Eye (tissue), 1 donor: Measurements from ENCODE around the gene CILP.
"Not testable (repeated sequence)": the region's sequence is repeated elsewhere in the genome, so short reads cannot be mapped to it uniquely, and the experiment has no call there.

Experiments used
- DNase-seq: peaks from one replicate; pipeline ENCODE4 v3.0.0-alpha.2; 2015

The CILP gene, protein sequence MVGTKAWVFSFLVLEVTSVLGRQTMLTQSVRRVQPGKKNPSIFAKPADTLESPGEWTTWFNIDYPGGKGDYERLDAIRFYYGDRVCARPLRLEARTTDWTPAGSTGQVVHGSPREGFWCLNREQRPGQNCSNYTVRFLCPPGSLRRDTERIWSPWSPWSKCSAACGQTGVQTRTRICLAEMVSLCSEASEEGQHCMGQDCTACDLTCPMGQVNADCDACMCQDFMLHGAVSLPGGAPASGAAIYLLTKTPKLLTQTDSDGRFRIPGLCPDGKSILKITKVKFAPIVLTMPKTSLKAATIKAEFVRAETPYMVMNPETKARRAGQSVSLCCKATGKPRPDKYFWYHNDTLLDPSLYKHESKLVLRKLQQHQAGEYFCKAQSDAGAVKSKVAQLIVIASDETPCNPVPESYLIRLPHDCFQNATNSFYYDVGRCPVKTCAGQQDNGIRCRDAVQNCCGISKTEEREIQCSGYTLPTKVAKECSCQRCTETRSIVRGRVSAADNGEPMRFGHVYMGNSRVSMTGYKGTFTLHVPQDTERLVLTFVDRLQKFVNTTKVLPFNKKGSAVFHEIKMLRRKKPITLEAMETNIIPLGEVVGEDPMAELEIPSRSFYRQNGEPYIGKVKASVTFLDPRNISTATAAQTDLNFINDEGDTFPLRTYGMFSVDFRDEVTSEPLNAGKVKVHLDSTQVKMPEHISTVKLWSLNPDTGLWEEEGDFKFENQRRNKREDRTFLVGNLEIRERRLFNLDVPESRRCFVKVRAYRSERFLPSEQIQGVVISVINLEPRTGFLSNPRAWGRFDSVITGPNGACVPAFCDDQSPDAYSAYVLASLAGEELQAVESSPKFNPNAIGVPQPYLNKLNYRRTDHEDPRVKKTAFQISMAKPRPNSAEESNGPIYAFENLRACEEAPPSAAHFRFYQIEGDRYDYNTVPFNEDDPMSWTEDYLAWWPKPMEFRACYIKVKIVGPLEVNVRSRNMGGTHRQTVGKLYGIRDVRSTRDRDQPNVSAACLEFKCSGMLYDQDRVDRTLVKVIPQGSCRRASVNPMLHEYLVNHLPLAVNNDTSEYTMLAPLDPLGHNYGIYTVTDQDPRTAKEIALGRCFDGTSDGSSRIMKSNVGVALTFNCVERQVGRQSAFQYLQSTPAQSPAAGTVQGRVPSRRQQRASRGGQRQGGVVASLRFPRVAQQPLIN

DNA sequence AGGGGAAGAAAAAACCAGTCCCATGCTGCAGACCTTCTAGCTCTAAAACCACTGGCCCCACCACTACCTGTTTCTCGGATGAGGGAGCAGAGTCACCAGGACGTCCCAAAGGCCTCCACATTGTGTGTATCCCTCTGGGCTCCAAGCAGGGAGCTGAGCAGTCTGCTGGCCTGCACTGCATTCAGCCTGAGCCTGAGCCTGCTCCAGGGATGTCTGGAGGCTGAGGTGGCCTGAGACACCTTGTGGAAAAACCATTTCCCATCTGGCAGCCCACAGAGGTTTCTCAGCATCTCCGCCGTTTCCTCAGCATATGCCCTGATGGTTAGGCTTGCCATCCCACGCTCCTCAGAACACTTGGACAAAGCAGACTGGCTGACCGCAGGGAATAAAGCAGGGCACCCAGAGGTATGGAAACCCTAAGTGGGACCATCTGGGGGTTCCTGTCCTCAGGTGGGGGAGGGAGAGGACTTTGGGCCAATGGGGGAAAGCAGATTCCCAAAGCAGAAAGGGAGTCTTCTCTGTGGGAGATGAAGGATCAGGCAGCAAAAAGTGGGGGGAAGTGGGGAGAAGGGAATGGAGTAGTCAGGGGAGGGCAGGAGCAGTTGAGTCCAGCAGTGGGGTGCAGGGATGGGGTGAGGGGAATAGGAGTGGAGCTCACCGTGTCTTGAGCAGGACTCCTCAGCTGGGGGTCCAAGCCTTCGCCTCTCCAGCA is at the start of gene CILP:
Gene CILP, minus strand, starts transcription at position 704 of the 712 bp plus-strand sequence. CDS start 1,718 bp downstream, outside the sequence.
- peak; percentile 8 for DNase-seq

DNA sequence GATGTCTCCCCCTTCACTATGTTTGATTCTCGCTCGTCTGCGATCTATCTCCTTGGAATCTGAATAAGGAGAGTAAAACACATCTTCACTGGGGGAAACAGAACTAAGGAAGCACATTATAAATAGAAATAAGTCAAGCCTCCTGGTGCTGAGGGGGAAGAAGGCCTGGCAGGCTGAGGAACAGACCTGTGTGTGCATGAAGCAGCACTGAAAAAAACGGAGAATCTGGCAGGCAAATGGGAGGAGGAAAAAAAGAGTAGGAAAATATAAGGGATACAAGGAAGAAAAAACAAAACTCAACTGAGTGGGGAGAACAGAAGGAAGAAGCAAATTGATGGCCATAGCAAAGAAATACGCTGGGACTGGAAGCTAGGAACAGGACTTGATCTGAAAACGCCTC is 49.7 kb upstream of the CILP start:
- no peak for DNase-seq

DNA sequence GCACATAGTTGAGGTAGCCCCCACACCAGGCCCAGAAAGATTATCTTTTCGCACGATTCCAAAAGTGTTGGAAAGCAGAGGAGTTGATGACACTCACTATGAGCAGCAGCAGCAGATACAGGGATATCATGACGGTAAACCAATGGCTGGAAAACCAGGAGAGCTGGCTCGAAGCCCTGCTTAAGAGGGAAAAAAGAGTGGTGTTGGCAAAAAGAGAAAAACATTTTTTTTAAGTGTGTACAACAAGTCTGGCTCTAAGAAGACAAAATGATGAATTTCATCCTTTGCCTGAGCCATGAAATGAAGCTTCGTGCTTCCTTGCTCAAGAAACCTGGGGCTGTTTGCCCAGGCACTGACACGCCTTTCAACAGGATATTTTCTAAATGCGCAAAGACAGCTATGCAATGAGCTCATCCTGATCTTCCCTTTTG is 48.1 kb upstream of the CILP start:
- no peak for DNase-seq

DNA sequence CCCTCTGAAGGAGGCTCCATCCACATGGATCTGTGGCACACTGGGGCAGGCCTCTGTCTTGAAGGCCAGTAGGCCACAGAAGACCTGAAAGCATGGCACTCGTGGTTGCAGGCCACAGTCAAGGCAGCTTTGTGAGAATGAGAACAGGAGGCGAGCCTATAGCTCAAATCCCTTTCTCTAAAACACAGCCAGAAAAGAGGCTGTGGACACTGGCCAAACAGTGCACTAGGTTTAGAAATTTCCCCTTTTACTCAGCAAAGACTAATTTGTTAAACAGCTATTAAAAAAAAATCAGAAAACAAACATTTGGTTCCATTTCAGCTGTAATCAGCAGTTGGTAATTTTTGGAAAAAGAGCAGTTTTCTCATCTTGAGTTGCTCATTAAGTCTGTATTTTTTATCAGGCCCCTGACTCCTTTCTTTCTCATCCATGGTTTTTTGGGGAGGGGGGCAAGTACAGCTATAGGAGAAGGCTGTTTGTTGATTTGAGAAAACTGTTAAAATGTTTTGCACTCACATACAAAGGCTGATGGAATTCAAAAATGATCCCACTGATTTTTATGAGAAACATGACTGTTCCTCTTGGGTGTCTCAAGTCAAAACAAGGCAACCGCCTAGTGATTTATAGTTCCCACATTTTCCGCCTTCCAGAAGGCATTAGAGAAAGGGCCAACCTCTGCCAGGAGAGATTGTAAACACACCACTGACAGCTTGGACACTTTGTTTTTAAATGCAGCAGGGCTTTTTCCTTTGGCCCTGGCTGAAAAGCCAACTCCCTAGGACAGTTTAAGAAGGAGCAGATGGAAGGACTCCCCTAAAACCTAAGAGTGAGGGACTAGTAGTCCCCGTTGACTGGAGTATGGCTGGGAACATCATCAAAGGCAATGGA is 47.3 kb upstream of the CILP start:
- DNase-seq: no peak

DNA sequence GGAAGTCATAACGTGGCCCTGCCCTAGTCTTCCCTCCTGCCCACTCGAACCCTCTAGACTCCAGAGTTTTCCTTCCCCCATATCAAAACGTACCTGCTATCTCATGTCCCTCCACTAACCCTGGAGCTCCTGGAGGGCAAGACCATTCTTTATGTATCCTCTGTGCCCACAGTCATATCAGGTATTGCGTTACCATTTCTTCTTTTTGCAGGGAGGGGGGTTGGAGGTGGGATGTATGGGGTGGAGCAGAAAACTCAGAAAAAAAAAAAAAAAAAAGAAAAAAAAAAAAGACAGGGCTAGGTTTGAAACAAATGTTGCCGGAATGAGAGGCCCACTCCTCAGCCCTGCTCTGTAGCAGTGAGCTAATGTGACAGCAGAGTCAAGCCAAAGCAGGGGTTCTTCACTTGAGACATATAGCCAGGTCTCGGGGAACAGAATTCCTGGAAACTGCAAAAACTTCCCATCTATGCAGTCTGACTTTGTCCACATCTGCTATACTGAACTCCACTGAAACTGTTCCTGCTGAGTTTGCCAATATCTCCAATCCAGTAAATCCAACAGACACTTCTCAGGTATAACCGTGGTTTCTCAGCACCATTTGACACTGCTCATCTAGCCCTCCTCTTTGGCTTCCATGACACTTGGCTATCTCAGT is 44.3 kb upstream of the CILP start:
- no peak for DNase-seq

DNA sequence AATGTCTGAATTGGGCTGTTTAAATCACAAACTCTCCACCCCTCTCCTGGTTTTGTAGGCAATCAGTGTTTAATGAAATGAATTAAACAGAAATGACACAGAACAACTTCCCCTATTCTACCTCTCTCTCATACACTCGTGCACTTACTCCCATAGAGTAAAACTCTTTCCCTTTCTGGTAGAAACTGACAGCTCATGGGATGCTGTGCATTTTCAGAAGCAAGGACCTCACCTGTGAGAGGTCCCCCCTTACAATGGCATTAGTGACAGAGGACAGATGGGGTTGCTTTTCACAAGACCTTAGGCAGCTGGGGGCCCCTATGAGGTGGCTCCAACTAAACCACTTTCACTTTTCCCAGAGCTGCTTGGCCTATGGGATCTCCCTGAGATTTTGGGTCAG is 43.5 kb upstream of the CILP start:
- DNase-seq: no peak

DNA sequence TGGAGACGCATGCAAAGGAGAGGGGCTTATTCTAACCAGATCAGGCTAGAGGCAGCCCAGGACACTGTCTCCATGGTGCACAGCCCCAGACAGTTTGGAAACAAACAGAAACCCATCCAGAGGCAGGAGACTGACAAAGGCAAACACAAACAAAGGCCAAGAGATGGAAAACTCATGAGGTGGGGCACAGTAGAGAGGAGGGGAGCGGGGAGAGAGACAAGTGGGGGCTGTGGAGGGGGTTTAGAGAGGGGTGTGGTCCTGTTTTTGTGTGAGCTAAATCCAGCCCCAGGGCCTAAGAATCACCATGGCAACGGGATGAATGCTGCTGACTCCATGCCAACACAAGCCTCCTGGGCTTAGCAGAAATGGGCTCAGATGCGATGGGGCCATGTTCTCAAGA is 43.1 kb upstream of the CILP start:
- peak; percentile 60 for DNase-seq

DNA sequence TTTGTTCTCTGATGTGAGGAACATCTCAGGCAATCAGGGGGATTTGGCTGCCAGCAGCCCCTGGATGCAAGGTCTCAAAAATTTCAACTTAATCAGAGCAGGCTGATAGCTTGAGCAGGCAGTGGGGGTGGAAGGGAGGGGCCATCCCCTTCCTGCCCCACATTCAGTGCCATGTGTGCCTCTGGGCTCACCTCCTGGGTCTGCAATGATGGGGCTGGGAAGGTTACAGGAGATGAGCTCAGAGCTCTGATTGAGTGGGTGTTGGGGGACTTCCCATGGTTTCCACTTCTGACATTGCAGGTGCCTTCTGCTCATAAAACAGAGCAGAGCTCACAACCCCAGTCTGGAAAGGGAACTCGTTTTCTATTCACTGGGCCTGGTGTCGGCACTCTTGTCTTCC is 38.4 kb upstream of the CILP start:
- DNase-seq: no peak

DNA sequence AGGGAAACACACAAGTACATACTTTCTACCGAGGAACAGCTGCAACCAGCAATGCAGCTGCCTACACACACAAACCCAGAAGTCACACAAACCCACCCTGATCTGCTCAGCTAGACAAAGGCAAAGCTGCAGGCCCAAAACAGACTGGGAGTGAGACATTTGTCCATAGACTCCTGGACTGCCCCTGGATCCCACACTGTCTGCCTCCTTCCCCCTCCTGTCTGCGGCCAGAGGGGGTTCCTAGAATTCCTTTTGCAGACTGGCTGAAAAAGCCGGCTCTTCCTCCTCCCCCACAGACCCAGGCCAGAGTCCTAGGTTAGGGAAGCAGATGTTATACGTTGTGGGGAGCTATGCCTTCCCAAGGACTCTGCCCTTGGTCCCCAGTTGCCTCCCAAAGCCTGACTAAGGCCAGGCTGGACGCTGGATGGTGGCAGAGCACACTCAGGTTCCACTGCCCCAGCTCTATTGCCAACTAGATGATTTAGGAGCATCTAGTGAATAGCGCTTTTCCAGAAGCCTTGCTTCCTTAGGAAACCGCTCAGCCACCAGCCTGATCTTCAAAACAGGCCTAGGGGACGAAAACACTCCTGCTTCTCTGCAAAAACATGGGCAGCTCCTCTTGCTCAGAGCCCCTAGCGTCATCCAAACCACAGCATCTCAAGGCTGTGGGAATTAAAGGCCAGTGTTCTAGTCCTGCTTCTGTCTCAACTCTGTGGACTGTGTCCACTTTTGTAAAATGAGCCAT is 37.4 kb upstream of the CILP start:
- DNase-seq: no peak

DNA sequence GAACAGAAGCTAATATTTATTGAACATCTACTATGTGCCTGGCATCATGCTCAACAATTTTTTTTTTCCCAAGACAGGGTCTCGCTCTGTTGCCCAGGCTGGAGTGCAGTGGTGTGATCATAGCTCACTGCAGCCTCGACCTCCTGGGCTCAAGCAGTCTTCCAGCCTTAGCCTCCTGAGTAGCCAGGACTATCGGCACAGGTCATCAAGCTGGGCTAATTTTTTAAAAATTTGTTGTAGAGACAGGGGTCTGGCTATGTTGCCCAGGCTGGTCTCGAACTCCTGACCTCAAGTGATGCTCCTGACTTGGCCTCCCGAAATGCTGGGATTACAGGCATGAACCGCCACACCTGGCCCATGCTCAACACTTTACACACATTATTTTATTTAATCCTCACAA is 35.7 kb upstream of the CILP start:
- DNase-seq: no peak

DNA sequence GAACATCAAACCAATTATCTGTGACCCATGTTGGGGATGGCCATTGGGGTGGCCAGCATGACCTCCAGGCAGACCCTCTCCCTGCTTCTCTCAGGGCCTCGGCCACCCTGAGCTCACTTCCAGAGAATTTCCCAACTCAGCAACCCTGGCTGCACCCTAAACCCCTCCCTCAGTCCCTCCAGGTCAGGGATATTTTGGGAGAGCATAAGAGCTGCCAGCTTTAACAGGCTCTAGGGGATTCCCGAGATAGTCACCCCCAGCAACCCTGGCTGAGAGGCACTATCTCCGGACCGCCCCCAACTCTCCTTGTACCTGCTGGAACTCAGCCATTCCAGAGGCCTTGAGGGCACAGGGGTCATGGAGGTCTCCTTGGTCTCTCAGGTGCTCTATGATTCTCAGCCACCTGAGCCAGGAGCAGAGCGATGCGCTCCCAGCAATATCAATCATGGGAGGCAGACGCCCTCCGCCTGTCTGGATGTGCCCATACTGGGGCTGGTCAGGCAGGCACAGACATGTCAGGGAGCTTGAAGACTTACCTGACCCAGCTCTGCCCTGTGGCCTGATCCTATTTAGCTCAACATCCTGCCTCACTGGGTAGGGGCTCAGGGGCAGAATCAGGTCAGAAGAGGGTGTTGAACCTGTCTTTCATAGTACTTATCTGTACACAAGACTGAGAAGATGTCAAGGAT is 34.9 kb upstream of the CILP start:
- no peak for DNase-seq

DNA sequence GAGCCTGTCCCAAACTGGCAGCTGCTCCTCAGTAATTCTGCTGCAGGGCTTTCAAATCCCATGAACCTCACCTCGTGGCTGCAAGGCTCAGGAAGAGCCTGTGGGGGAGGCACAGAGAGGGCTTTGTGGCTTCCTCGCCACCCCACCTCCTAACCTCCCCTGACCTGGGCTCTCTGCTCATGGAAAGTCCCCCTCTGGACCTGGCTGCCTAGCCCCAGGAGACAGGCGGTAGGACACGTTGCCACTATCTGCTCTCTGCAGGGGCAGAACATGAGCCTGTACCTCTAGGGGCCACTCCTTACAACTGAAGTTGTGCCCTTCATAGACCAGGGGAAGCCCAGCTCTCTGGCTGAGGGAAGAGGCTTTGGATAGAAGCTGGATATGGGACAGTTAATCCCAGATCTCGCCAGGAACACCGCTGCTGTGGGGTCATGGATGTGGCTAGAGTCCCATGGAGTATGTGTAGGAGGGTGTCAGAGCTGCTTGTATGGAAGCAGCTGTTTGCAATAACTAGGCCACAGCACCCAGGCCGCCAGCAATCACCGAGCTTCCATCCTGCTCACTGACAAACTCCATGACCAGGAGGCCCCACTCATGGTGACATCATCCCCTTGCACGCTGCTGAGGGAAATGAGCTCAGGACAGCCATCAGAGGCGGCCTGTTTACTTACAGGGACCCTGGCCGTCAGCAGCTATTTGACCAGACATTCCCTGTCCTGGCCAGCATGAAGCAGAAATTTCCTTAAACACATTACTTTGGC is 34.0 kb upstream of the CILP start:
- no peak for DNase-seq

DNA sequence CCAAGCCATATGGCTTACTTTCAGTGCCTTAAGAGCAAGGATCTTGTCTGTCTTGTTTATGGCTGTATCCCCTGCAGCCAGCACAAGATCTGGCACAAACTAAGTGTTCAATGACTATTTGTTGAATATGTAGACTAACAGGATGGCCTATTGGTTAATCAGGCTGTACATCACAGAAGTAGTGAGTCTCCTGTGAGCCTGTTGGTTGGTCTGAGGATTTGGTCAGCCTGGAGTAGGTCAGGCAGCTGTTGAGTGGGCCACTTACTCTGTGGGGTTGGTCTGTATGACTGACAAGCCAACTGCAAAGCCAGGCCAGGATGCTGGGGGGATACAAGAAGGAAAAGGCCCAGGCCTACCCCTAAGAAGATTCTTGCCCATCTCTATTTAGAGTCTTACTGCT is 33.4 kb upstream of the CILP start:
- no peak for DNase-seq

DNA sequence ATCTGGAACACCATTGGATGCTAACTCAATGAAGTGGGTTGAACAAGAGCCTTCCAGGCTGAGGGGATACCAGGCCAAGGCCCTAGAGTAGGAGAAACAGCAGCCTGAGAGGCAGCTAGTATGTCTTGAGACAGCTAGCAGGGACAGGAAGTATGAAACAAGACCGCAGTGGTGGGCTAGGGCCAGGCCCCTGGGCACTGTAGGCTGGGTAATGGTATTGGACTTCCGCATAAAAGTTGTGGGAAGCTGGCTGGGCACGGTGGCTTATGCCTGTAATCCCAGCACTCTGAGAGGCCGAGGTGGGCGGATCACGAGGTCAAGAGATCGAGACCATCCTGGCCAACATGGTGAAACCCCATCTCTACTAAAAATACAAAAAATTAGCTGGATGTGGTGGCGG is 25.2 kb upstream of the CILP start:
- not testable (repeated sequence) for DNase-seq

DNA sequence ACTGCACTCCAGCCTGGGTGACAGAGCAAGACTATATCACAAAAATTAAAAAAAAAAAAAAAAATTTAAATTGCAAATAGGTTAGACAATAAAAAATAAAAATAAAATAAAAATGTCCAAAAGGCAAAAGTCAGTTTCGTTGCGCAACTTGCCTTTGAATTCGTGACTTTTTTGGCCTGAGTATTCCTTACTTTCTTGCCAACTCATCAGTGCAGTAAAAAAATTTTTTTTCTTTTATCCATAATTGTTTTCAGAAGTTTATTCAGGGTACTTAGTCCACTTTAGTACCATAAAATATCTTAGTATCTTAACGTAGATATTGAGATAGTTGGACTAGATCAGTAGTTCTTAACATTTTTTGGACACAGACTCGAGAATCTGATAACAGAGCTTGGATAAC is 22.4 kb upstream of the CILP start:
- DNase-seq: no peak

DNA sequence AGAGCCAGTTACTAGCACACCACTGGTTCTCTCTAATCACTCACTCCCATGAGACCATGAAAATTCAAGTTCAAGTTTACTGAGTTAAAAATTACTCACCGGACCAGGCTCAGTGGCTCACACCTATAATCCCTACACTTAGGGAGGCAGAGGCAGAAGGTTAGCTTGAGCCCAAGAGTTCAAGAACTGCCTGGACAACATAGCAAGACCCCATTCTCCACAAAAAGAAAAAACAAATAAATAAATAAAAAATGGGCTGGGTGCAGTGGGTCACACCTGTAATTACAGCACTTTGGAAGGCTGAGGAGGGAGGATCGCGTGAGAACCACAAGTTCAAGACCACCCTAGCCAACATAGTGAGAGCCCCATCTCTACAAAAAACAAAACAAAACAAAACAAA is 21.2 kb upstream of the CILP start:
- DNase-seq: no peak

DNA sequence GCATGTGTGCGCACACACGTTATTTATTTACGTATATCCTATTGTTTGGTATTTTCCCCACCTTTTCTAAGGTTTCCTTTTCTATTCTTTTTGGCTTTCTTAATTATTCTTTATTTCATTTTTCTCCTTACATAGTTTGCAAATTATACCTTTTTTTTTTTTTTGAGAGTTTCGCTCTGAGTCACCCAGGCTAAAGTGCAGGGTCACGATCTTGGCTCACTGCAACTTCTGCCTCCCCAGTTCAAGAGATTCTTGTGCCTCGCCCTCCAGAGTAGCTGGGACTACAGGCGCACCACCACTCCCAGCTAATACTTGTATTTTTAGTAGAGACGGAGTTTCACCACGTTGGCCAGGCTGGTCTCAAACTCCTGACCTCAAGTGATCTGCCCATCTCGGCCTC is 20.0 kb upstream of the CILP start:
- no peak for DNase-seq

DNA sequence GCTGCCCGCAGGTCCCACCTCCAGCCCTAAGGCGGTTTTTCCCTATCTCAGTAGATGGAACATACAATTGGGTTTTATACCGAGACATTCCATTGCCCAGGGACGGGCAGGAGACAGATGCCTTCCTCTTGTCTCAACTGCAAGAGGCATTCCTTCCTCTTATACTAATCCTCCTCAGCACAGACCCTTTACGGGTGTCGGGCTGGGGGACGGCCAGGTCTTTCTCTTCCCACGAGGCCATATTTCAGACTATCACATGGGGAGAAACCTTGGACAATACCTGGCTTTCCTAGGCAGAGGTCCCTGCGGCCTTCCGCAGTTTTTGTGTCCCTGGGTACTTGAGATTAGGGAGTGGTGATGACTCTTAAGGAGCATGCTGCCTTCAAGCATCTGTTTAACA is 15.6 kb upstream of the CILP start:
- DNase-seq: not testable (repeated sequence)

DNA sequence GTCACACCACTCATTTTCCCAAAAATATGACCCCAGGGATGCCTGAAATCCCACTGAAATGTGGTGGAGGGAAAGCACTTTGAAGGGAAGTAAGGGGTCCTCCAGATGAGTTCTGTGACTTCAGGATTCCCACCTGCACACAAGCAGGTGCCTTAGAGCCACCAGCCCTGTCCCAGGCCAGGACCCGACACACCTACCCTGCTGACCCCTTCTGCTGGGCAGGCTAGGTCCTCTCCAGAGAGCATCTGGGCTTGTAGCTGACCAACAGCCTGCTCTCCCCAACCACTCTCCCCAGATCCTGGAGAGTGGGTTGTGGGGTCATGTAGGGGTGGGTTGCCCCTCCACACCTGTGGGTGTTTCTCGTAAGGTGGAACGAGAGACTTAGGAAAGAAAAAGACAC is 14.9 kb upstream of the CILP start:
- DNase-seq: no peak
